ENCODE results near the gene CDH23. TPM values are rescaled to one million over a fixed set of nuclear protein-coding genes. Genes with fewer than 3 reads are reported as not detected.

Gene CDH23
- total RNA-seq, 6 donors from 2014 or later: 4.7 to 29.3 (median 10.4) TPM

DNA sequence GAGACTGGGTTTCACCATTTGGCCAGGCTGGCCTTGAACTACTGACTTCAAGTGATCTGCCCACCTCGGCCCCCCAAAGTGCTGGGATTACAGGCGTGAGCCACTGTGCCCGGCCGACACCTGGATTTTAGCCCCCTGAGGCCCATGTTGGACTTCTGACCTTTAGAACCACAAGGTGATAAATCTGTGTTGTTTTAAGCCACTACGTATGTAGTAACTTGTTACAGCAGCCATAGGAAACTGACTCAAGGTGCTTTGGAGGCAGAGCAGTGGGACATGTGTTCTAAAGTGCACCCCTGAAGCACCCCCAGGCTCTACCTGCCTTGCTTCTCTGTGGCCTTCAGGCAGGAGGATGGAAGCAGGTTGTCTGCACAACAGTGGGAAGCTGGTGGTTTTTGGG lies 128.4 kb downstream of the CDH23 start:
- Histone ChIP-seq H3K4me1 (no peaks in the 10 kb centered on the region), H3K4me3 (no peak overlapping the region), H3K27me3 (no peaks in the 10 kb centered on the region), H3K36me3 (no peaks in the 10 kb centered on the region), H3K27ac (no peak overlapping the region), H3K9me3 (no peaks in the 10 kb centered on the region)
- TF ChIP-seq POLR2A (IDR thresholded peaks at IDR 0.05) (no peak), EP300 (IDR thresholded peaks at IDR 0.05) (no peak), POLR2AphosphoS5 (IDR thresholded peaks at IDR 0.05) (no peak), CTCF (IDR thresholded peaks at IDR 0.05) (no peak)
- no peak for DNase-seq
- WGBS, 2 donors: 84 to 92% methylated on average over 5 of the region's 5 CpGs
- ATAC-seq (ENCODE audit: low FRiP score in 2 of 2): no peak

GRCh38 chr10:71525721-71526120 lies 129.0 kb downstream of the CDH23 start:
- Histone ChIP-seq H3K27me3 (no peaks in the 10 kb centered on the region), H3K4me3 (no peak overlapping the region), H3K9me3 (no peaks in the 10 kb centered on the region), H3K27ac (no peak overlapping the region), H3K4me1 (no peaks in the 10 kb centered on the region), H3K36me3 (no peaks in the 10 kb centered on the region)
- ATAC-seq (ENCODE audit: low FRiP score in 2 of 2): no peak
- TF ChIP-seq POLR2A (IDR thresholded peaks at IDR 0.05) (no peak), POLR2AphosphoS5 (IDR thresholded peaks at IDR 0.05) (no peak), EP300 (IDR thresholded peaks at IDR 0.05) (no peak), CTCF (IDR thresholded peaks at IDR 0.05) (no peak)
- WGBS, 2 donors: 78 to 90% methylated on average over 3 to 5 of the region's 5 CpGs
- no peak for DNase-seq

DNA sequence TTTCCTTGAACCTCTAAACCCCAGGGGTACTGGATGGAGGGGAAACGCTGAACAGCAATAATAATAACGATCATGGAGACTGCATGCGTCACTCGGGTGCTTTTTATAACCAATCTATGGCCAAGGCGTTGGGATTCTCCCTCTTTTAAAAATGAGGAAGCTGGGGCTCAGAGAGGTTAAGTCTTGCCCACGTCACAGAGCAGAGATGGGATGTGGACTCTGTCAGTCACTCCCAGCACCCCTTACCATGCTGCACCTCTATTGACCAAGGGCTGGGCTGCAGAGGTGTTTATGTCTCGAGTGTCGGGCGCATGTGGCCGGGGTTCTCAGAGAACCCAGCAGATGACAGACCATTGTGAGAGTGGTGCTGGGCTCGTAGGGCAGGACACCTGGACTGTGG lies 129.9 kb downstream of the CDH23 start:
- no peak for ATAC-seq (ENCODE audit: low FRiP score in 2 of 2)
- H3K27me3 ChIP-seq: no peaks in the 10 kb centered on the region
- H3K36me3 ChIP-seq: no peaks in the 10 kb centered on the region
- no peaks in the 10 kb centered on the region for H3K9me3 ChIP-seq
- no peak overlapping the region for H3K4me3 ChIP-seq
- no peak for DNase-seq
- TF ChIP-seq EP300 (IDR thresholded peaks at IDR 0.05) (no peak), CTCF (IDR thresholded peaks at IDR 0.05) (no peak), POLR2A (IDR thresholded peaks at IDR 0.05) (no peak), POLR2AphosphoS5 (IDR thresholded peaks at IDR 0.05) (no peak)
- whole genome bisulfite sequencing, 2 donors: 71 to 84% methylated on average over 10 to 11 of the region's 11 CpGs
- no peaks in the 10 kb centered on the region for H3K4me1 ChIP-seq
- no peak overlapping the region for H3K27ac ChIP-seq

DNA sequence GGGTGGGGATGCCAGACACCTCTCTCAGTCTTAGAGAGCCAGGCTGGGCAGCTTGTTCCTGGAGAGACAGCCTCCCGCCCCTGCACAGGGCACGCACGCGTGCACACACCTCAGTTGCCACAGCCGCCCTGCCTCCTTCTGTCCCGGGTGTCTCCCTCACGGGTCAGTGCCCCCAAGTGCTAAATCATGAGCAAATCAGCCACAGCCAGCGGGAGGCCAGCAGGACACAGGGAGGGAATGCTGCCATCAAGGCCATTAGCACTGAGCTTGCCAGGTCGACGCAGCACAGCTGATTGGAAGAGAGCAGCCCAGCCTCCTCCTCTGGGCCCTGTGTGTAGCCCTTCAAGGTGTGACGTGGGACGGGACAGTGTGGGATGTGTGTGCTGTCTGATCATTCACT lies 130.4 kb downstream of the CDH23 start:
- no peaks in the 10 kb centered on the region for H3K4me1 ChIP-seq
- DNase-seq: no peak
- no peaks in the 10 kb centered on the region for H3K9me3 ChIP-seq
- H3K36me3 ChIP-seq: no peaks in the 10 kb centered on the region
- TF ChIP-seq CTCF (IDR thresholded peaks at IDR 0.05) (no peak), POLR2A (IDR thresholded peaks at IDR 0.05) (no peak), POLR2AphosphoS5 (IDR thresholded peaks at IDR 0.05) (no peak), EP300 (IDR thresholded peaks at IDR 0.05) (no peak)
- ATAC-seq (ENCODE audit: low FRiP score in 2 of 2): no peak
- no peak overlapping the region for H3K4me3 ChIP-seq
- WGBS, 2 donors: 75 to 81% methylated on average over 9 to 12 of the region's 12 CpGs
- H3K27ac ChIP-seq: no peak overlapping the region
- H3K27me3 ChIP-seq: no peaks in the 10 kb centered on the region

DNA sequence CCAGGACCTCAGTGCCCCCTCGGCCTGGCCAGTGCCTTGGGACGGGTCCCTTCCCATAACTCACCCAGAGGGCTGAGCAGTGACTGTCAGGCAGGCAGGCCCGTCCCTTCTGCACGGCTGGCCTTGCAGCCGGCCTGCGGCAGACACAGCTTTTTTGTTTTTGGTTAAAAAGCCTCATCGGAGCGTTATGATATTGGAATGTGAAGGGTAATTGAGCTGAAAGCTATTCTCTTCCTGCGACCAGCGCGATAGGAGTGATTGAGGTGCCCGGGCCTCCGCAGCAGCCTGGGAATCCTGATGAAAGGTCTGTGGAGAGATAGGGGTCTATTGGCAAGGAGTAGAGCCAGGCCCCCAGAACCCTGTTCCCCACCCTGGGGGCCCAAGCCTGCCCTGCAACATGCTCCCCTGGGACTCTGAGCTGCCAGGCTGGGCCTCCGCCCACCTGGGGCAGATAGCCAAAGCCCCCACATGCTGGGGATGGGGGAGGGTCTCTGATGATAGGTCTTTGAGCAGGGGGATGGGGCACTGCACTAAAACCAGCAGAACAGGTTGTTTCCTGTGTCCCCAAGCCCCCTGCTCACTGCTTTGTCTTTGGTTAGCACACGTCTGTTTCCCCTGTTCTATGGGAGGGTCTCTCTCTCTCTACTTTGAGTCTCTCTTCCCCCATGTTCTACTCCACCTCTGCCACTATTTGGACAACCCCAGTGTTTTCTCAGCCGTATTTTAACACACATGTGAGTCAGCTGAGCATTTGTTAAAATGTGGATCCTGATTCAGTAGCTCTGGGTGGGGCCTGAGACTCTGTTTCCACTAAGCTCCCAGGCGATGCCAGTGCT lies 131.9 kb downstream of the CDH23 start:
- DNase-seq (no peak), ATAC-seq (ENCODE audit: low FRiP score in 2 of 2) (no peak)
- Histone ChIP-seq H3K27ac (no peak overlapping the region), H3K36me3 (no peaks in the 10 kb centered on the region), H3K4me1 (no peaks in the 10 kb centered on the region), H3K27me3 (no peaks in the 10 kb centered on the region), H3K9me3 (no peaks in the 10 kb centered on the region), H3K4me3 (no peak overlapping the region)
- 84 to 87% methylated on average over 10 to 17 of the region's 17 CpGs for WGBS, 2 donors
- TF ChIP-seq POLR2A (IDR thresholded peaks at IDR 0.05) (no peak), CTCF (IDR thresholded peaks at IDR 0.05) (no peak), POLR2AphosphoS5 (IDR thresholded peaks at IDR 0.05) (no peak)

Measured in upper lobe of left lung (tissue), 6 donors.